Dermis microvascular lymphatic vessel endothelial cell (primary cell): ENCODE measurements around the gene LRP2BP. TPM values are rescaled to one million over a fixed set of nuclear protein-coding genes. Genes with fewer than 3 reads are reported as not detected.
"Not testable (repeated sequence)": the region's sequence is repeated elsewhere in the genome, so short reads cannot be mapped to it uniquely, and the experiment has no call there.

Source experiments
- DNase-seq, 2 donors: peaks; one replicate each; pipeline versions ENCODE4 v3.0.0 to v3.0.0-alpha.2; 2010; ENCODE audit warnings: low read depth in 2 of 2
- total RNA-seq: library from RNA; depleted of rRNA; stranded (reverse); fragments of >200 nt; gene quantifications from 2 replicates; pipeline ENCODE4 v1.2.1, GENCODE V29; 2014

Gene LRP2BP
- total RNA-seq, 1 donor from 2014 or later: 0.51 TPM

GRCh38 chr4:185325721-185326120, 70.0 kb downstream of the LRP2BP start:
- not testable (repeated sequence) for DNase-seq

- not testable (repeated sequence) for DNase-seq
Measured at GRCh38 chr4:185324361-185324760, 71.4 kb downstream of the LRP2BP start.

GRCh38 chr4:185323606-185324005, 72.1 kb downstream of the LRP2BP start:
- no peak for DNase-seq

- no peak for DNase-seq
Measured at GRCh38 chr4:185322803-185323202, 72.9 kb downstream of the LRP2BP start.

- peak in 1 of 2 donors; percentile 59 for DNase-seq
Measured at GRCh38 chr4:185318679-185319078, 77.0 kb downstream of the LRP2BP start.

GRCh38 chr4:185317880-185318279, 77.8 kb downstream of the LRP2BP start:
- DNase-seq: peak in 1 of 2 donors; percentile 13

GRCh38 chr4:185317462-185317861, 78.3 kb downstream of the LRP2BP start:
- not testable (repeated sequence) for DNase-seq

Other genes with a start within 250 kb of the LRP2BP start
- 21.4 and 25.0 TPM in 2 replicates for gene CFAP97, start 191.9 kb downstream of the LRP2BP start, total RNA-seq
- 37.2 and 50.6 TPM in 2 replicates for gene SNX25, start 186.3 kb downstream of the LRP2BP start, total RNA-seq
- 6.4 and 9.1 TPM in 2 replicates for gene ANKRD37, start 917 bp upstream of the LRP2BP start, total RNA-seq
- 26.4 and 36.2 TPM in 2 replicates for gene UFSP2, start 30.0 kb upstream of the LRP2BP start, total RNA-seq
- gene CCDC110, start 75.8 kb upstream of the LRP2BP start, total RNA-seq: 0.13 and 0.25 TPM in 2 replicates
- 35.4 and 79.3 TPM in 2 replicates for gene PDLIM3, start 139.6 kb upstream of the LRP2BP start, total RNA-seq